ENCODE data around the gene EPS8L2. TPM values are rescaled to one million over a fixed set of nuclear protein-coding genes. Genes with fewer than 3 reads are reported as not detected.

EPS8L2 gene
- total RNA-seq, 1 experiment from 2014 or later = 10.6 TPM

DNA sequence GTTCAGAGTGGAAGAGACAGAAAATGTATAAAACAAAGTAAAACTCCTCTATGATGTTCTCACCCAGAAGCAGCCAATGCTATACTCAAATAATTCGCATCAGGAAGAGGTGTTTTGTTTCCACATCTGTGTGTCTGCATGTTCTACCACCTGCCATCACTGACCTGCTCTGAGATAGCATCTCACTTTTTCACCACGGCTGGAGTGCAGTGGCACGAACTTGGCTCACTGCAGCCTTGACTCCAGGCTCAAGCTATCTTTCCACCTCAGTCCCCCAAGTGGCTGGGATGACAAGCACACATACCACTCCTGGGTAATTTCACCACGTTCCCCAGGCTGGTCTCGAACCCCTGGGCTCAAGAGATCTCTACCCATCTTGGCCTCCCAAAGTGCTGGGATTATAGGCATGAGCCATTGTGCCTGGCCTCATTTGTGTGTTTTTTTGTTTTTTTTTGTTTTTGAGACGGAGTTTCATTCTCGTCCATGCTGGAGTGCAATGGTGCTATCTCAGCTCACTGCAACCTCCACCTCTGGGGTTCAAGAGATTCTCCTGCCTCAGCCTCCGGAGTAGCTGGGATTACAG lies 55.6 kb downstream of the EPS8L2 start:
- no peak for DNase-seq (ENCODE audit: low read depth)

DNA sequence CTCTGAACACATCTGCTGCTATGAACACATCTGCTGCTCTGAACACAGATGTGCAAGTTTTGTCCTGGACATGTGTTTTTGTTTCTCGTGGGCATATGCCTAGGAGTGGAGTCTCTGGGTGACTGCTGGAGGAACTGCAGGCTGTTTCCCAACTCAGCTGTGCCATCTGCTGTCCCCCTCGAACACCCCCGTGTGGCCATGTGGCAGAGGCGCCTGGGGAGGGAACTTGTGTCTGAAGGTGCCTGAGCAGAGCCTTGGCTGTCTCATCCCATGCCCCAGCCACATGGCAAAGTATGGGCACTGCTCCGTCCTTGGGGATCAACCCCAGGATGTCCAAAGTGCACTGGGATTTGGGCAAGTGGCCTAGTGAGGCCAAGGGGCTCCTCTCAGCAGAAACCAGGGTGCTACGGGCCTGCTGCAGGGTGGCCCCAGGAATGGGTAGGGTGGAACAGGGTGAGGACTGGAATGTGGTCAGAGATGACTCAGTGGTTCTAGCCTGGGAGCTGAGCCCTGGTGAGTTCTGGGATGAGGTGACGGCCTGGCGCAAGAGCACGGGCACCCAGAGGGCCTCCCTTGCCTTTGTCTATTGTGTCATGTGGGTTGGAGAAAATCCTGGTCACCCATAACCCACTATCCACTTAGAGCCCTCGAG lies 56.5 kb downstream of the EPS8L2 start:
- peak; percentile 92 for DNase-seq (ENCODE audit: low read depth)

DNA sequence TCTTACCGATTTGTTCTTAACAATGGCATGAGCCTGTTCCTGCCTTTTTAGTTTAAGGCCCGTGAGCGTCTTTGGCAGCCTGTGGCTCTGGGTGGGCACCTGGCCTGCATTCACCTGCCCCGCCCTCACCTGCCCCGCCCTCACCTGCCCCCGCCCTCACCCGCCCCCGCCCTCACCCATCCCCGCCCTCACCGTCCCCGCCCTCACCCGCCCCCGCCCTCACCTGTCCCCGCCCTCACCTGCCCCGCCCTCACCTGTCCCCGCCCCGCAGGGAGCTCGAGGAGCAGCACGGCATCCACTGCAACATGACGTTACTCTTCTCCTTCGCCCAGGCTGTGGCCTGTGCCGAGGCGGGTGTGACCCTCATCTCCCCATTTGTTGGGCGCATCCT lies 57.0 kb downstream of the EPS8L2 start:
- no peak for DNase-seq (ENCODE audit: low read depth)

DNA sequence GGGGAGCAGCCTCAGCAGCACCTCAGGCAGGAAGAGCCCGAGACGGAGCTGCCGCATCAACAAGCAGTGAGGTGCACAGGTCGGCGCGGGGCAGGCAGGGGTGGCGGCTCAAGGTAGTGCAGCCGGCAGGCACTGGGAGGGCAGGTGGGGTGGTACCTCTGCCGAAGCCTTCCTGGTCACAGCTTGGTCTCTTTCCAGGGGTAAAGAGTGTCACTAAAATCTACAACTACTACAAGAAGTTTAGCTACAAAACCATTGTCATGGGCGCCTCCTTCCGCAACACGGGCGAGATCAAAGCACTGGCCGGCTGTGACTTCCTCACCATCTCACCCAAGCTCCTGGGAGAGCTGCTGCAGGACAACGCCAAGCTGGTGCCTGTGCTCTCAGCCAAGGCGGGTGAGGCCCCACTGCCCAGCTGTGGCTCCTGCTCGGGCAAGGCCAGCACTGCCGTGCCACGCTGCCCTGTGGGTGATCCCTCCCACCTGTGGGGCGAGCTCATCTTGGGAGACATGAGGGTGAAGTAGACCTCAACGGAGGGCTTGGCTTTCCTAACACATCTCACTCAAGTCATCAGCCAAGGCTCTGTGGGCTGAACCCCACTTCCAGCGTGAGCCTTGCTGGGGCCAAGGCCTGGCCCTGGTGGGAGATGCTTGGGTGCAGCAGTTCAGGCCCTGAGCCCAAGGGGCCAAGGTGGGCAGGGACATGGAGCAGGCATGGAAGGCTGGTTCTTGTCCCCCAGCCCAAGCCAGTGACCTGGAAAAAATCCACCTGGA lies 57.7 kb downstream of the EPS8L2 start:
- no peak for DNase-seq (ENCODE audit: low read depth)

DNA sequence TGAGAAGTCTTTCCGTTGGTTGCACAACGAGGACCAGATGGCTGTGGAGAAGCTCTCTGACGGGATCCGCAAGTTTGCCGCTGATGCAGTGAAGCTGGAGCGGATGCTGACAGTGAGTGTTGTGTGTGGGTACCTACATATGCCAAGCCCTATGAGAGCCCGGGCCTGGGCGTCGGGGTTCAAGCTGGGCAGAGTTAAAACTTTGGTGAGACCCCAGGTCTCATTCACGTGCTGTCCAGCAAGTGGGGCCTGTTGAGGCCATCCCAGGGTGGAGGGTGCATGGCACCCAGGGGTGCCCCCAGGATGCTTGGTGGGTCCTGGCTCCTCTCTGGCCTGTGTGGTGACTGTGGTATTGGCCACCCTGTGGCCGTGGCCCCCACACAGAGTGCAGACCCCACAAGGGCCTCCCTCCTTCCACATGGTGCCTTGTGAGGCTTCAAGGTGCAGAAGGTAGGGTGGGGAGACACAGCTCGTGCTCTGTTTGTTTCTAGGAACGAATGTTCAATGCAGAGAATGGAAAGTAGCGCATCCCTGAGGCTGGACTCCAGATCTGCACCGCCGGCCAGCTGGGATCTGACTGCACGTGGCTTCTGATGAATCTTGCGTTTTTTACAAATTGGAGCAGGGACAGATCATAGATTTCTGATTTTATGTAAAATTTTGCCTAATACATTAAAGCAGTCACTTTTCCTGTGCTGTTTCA lies 58.4 kb downstream of the EPS8L2 start:
- DNase-seq (ENCODE audit: low read depth) = no peak

DNA sequence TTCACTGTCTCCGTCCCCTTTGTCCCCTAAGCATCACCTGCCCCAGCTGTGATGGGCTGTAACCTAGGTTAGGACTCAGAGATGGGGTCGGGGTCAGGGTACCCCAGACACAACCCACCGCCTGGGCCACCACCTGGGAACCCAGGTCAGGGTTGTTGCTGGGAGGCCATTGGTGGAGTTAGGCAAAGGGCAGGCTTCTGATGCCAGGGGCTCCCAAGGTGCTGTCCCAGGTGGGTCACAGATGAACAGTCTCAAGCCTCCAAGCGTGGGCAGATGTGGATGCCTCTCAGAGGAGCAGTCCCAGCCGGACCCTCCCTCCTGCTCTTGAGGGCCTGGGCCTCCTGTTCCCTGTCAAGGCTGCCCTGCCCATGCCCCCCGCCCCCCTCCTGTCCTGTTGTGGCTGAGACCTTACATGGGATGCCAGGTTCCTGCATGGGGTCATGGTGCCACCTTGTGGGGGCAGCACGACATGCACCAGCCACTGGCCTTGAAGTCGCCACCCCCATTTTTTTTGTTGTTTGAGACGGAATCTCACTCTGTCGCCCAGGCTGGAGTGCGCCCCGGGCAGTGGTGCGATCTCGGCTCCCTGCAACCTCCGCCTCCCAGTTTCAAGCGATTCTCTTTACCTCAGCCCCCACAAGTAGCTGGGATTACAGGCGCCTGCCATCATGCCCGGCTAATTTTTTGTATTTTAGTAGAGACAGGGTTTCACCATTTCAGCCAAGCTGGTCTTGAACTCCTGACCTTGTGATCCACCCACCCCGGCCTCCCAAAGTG lies 59.2 kb downstream of the EPS8L2 start:
- peak; percentile 61 for DNase-seq (ENCODE audit: low read depth)

DNA sequence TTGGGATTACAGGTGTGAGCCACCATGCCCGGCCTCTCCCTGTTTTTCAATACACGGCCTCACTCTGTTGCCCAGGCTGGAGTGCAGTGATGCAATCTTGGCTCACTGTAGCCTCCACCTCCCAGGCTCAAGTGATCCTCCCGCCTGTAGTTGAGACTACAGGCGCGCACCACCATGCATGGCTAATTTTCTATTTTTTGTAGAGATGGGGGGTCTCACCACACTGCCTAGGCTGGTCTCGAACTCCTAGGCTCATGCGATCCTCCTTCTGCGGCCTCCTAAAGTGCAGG lies 59.7 kb downstream of the EPS8L2 start:
- DNase-seq (ENCODE audit: low read depth) = no peak

DNA sequence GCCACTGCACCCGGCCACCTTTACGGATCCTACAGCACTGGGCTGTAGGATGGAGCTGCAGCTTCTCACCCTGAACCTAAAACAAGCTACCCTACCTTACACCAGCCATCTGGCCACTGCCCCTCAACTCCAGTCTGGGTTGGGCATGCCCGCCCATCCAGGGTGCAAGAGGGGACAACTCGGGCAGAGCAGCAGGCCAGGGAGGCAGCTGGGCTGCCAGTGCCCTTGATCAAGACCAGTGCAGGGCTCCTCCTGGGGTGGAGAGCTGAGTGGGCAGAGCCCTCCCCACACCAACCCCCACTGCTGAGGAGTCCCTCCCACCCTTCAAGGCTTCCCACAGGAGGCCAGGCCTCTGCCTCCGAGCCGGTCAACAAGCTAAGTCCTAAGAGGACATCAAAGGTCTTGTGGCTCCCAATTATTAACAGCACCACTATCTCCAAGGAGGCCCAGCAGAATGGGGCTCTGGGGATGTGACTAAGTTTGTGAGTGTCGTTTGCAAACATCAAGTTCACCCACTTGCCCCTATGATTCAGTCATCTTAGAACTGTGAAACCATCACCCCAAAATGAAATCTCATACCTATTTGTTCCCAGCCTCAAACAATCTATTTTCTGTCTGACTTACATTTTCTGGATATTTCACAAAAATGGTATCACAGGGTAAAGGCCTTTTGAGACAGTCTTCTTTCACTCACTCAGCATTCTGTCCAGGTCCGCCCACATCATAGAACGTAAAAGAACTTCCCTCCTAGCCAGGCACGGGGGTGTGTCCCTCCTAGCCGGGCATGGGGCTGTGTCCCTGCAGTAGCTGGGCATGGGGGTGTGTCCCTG lies 60.3 kb downstream of the EPS8L2 start:
- no peak for DNase-seq (ENCODE audit: low read depth)

DNA sequence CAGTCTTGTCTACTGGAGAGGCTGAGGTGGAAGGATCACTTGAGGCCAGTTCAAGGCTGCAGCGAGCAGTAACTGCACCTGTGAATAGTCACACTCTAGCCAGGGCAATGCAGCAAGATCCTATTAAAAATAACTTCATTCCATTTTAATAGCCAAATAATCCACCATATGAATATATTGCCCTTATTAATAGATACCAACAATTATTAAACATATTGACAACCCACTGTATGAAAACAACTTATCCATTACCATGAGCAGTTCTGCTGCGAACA lies 60.8 kb downstream of the EPS8L2 start:
- DNase-seq (ENCODE audit: low read depth) = no peak

DNA sequence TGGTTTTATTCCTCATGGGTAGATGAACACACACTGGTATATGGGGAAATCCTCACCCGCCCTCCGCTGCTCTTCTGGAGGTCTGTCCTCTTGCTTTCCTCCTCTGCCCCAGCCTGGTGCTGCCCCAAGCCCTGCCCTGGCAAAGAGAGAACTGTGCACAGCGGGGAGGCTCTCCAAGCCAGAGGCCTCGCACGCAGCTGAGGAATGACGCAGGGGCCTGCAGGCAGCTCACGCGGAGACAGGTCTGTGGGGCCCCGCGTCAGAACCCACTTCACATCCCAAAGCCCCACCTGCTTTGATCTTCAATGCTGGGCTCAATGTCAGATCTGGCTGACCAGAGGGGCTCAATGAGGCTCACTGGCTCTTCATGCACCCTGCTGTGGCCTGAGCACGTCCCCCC lies 61.2 kb downstream of the EPS8L2 start:
- DNase-seq (ENCODE audit: low read depth) = no peak

DNA sequence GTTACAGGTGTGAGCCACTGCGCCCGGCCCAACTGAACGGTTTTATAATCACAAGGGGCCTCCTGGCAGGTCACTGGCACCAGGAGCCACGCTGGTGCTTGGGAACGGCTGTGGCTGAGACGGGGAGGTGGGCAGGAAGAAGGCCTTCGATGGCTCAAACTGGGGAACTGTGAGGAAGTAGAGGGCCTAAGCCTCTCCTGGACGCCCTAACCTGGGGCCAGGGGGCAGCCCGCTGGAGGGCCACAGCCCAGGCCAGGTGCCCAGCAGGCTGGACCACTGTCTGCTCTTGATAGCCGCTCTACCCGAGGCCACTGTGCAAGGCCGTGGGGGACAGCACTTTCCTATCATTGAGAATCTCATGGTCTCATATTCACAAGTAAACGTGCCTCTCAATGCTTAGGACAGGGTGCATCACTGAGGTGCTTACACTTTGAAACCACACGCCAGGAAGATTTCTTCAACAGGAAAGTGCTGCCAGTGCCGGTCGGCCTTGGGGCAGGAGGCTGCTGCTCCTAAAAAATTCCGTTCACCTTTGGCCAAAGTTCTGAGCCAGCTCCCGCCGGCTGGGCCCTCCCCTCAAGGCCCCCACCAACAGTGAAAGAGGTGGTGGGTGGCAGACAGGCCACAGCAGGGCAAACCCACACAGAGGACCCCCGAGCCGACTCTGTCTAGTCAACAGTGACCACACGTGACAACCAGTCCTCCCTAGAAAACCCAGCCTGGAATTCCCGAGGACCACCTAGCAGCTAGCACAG lies 64.0 kb downstream of the EPS8L2 start:
- no peak for DNase-seq (ENCODE audit: low read depth)

DNA sequence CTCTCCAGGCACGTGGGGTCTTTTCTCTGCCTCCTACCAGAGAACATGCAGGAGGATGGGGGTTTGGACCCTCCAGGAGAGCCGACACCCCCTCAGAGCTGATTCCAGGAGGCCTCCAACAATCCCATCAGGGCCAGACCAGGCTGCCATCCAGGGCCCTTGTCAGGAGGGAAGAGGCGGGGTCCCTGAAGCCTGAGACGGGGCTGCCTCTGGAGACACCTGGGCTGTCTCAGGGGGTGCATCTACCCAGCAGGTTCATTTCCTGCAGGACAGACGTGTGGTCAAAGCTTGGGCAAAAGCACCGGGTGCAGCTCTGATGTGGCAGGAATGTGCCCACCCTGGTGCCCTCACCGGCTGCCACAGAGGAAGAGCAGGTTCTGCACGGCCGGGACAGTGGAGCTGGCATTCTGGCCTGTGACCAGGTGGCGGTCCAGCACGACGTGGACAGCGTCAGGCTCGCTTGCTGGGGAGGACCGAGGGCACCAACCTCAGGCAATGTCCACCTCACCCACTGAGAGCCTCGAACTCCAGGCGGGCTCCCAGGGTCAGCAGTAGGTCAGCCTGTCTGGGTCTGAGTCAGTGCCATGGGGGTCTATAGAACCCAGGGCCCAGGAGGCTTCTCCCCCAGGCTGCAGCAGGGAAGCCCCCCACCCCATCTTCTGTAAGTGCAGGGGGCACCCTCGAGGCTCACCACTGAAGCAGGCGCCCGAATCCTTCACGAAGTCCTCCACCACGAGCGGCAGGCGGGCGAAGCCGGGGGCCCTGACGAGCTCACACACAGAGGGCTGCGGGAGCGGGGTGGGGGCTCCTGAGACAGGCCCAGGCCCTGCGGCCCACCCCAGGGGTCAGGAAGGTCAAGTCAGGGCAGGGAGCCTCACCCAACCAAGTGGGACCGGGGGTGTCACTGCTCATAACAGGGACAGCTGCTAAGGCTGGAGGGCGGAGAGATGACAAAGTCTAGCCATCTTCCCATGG lies 64.9 kb downstream of the EPS8L2 start:
- no peak for DNase-seq (ENCODE audit: low read depth)

DNA sequence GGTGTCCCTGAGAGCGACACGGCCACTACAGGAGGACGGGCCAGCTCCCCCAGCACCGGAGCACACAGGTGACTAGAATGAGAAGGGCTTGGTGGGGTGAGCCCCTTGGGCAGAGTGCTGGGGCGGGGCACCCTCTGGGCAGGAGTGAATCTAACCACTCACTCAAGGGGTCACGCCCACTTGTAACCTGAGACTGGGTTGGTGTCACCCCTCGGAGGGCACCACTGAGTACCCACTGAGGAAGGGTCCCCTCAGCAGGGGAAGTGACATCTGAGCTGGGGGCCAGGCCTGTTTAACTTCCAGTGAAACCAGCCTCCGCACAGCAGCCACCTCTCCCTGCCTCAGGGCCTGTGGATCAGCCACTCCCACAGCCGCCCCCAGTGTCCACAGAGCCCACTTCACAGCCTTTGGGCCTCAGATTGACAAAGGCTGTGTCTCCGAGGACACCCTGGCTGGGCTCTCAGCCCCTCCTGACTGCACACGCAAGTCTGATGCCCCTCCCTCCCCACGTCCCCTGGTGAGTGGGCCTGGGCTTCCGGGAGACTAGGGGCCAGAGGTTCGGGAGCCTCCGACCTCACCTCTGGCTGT lies 65.7 kb downstream of the EPS8L2 start:
- no peak for DNase-seq (ENCODE audit: low read depth)

DNA sequence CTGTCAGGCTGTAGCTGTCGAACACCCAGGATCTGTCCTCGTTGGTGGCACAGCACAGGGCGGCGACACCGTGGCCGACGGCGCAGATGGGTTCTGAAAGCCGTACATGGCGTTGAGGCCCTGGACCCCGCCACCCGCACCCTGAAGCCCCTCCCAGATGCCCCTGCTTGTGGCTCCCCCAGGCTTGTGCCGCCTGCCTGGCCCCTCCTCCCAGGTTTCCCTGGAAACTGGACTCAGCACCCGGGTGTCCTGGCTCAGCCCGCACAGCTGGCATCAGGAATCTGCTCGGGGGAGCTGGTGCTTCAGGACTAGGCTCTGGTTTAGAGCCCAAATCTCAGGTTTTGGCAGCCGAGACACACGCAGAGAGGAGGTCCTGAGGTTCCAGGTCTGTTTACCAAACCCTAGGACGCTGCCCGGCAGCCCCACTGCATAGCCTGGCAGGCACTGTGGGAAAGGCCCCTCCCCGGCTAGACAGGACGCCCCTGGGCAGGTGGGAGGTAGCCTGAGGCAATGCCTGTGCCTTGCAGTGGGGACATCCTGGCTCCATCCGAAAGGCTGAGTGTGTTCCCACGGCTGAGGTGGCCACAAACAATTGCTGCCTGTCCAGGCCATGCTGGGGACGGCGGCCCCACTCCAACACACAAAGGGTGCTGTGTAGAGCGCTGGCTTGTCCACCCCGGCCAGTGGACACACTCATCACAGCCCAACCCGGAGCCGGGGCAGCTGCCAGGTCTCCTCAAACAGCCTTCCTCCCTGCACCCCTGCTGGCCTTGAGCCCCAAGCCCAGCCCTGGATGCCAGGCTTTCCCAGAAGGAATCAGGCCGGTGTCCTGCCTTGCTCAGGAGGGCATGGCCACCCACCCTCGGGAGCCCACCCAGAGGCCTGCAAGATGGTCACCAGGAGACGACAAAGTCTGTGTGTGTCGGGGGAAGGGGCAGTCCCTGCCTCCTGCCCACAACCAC lies 66.7 kb downstream of the EPS8L2 start:
- DNase-seq (ENCODE audit: low read depth) = no peak

DNA sequence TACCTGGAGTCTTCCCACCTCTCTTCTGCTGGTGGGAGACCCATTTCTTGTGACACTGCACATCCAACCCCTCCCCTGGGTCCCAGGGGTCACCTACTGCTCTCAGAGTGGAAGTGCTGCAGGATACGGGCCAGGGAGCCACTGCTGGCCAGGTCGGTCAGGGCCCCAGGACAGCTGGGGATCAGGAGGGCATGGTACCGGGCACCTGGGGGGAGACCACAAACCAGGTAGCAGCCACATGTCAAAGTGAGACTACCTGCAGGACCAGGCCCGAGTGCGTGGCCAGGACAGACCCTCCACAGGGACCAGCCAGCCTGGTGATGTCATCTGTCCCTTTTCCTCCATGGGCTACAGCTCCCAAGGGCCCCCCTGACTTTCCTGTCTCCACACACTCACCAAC lies 67.4 kb downstream of the EPS8L2 start:
- DNase-seq (ENCODE audit: low read depth) = no peak

DNA sequence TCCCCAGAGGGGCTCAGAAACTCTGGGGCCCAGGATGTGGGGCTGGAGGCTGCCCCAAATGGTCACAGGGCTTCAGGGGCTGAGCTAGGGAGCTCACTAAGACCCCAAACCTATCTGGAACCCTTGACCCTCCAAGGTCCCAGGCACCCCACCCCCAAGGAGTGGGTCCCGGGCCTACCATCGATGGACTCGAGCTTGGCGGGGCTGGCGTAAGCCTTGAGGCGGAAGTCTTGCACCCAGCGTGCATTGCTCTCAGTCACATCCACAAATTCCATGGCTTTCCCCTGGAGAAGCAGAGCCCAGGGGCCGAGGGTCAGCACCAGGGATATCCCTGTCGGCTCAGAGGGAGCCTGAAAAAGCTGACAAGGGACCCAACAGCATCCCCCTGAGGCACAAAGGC lies 67.8 kb downstream of the EPS8L2 start:
- no peak for DNase-seq (ENCODE audit: low read depth)

DNA sequence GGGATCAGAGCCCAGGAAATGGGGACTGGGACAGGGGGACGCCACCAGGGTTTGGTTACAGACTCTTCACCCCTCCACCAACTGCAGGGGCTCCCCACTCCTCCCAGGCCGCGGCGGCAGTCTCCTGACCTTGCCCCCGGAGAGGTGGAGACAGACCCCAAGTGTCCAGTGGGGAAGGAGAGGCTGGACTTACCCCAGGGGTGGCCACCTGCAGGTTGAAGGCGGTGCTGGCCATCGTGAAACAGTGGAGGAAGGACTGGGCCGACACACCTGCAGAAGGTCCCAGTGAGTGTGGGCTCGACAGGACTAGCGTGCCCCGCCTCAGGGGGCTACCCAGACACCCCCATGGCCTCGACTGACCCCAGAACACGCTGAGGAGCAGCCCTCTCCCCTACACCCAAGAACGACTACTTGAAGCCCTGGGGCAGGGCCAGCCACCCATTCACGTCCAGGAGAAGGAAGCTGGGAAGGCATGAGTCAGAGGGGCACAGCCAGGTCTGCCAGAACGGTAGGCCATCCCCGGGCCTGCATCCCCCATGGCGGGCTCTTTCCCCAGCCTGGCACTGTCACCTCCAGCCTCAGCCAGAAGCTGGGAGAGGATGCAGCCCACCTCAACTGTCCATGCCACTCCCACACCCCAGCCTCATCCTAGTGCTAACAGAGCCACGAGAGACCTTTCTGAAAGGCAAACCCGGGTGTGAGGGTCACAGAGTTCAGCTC lies 69.0 kb downstream of the EPS8L2 start:
- peak; percentile 72 for DNase-seq (ENCODE audit: low read depth)
